GM19025 (cell line): Measurements from ENCODE around the gene COL20A1.
"Not testable (repeated sequence)": the region's sequence is repeated elsewhere in the genome, so short reads cannot be mapped to it uniquely, and the experiment has no call there.

Experiments
- ATAC-seq: cut with Tn5 transposase; IDR thresholded peaks from one replicate; pipeline ENCODE4 v1.9.1; 2021; ENCODE audit warnings: mild to moderate bottlenecking, low read depth, moderate library complexity; ENCODE audit not compliant: unreplicated experiment

Gene COL20A1

GRCh38 chr20:63292904-63293303, at the start of gene COL20A1:
TSS of gene COL20A1 (plus strand) at chr20:63293186. CDS start at chr20:63295108, 1,922 bp downstream.
- ATAC-seq, result no peak

- ATAC-seq, result no peak
These were observed 49.3 kb upstream of the COL20A1 start for GRCh38 chr20:63243604-63244247.

- ATAC-seq, result no peak
These were observed 48.5 kb upstream of the COL20A1 start for GRCh38 chr20:63244468-63244867.

GRCh38 chr20:63246490-63247288, 46.3 kb upstream of the COL20A1 start:
- ATAC-seq, result no peak

DNA sequence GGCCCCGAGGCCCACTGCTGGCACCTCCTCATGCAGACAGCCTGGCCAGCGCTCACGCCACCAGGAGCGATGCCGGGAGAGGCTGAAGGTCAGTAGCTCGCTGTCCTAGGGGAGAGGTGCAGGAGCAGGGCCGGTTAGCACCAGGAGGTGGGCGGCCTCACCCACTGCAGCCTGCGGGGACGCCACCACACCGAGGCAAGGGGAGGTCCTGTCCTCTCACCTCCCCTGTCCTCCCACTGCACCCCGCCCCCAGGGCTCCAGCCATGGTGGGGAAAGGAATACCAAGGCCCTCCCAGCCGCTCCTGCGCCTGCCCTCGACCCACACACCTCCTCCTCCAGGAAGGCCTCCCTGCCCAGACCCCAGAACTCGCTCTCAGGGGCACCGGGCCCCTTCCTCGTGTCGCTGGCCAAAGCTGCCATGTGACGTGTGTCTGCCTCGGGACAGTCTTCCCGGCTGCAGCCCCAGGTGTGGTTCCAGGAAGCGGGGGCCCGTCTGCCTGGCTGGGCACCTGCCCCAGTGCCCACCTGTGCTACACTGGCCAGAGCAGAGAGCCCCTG, 45.2 kb upstream of the COL20A1 start:
- ATAC-seq, result no peak

- ATAC-seq, result no peak
These were observed 44.0 kb upstream of the COL20A1 start for GRCh38 chr20:63248835-63249591.

GRCh38 chr20:63249891-63250290, 43.1 kb upstream of the COL20A1 start:
- no peak for ATAC-seq

GRCh38 chr20:63251350-63251749, 41.6 kb upstream of the COL20A1 start:
- not testable (repeated sequence) for ATAC-seq

DNA sequence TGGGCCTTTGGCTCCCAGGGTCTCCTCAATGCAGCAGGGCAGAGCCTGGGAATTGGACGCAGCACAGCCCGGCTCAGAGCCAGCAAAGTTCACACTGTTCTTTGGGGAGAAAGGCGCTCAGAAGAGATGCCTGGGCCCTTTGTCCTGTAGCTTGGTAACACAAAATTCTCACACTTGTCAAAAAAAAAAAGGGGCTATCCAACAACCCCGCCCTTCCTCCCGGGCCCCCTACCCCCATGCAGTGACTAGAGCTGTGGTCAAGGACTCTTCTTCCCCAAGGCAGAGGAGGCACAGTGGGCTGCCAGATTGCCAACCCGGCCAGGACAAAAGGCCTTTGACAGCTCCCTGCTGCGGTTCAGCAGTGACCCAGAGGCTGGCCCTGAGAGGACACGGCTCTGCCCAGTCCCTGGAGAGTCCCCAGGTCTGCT, 40.7 kb upstream of the COL20A1 start:
- no peak for ATAC-seq

DNA sequence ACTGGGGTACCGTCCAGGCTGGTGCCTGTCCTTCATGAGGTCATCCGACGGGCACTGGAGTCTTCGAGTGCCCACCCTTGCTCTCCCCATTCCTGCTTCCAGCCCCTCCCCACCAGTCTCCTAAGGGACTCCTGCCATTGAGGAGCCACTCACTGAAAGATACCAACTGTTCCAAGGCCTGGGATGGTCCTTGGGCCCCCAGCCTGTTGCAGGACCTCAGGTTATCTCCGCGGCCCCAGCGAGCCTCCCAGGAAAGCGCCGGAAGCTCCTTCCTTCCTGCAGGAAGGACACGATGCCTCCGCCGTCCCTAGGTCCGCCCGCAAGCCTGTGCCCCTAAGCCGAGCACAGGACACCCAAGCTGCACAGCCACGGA, 39.9 kb upstream of the COL20A1 start:
- ATAC-seq, result no peak

DNA sequence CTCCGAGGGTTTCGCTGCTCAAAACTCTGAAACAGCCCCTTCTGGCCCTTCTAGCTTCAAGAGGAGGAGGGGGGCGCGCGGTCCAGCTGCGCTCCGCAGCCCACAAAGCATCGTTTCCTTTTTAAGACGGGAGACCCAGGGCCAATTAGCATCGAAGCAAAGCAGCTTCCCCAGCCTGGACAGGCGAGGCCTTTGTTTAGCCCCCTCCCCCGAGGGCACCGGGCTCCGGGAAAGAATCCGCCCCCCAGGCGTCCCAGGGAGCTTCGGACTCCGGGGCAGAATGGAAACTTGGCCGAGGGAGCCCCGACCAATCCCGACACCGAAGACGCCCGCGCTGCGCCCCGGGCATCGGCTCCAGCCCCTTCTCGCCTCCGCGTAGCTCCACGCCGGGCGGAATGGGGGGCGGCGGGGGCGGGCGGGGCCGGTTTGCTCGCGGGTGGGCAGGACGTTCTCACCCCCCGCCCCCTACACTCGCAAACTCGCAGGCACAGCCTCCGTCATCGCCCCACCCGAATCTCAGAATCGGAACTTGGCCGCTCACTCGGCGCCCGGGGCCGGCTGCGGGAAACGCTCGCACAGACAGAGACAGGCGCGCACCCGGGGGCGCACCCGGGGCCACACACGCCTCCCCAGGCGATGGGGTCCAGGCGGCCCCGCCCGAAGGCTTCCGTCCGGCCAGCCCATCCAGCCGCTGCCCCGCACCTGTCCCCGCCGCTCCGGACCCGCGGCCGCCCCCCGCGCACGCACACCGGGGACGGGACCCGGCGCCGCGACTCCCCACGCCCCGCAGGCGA, 39.4 kb upstream of the COL20A1 start:
- no peak for ATAC-seq

GRCh38 chr20:63254232-63254605, 38.8 kb upstream of the COL20A1 start, which contains the start of gene NKAIN4:
TSS of gene NKAIN4 (minus strand) at chr20:63254463. CDS start at chr20:63254450, 13 bp downstream.
- no peak for ATAC-seq

DNA sequence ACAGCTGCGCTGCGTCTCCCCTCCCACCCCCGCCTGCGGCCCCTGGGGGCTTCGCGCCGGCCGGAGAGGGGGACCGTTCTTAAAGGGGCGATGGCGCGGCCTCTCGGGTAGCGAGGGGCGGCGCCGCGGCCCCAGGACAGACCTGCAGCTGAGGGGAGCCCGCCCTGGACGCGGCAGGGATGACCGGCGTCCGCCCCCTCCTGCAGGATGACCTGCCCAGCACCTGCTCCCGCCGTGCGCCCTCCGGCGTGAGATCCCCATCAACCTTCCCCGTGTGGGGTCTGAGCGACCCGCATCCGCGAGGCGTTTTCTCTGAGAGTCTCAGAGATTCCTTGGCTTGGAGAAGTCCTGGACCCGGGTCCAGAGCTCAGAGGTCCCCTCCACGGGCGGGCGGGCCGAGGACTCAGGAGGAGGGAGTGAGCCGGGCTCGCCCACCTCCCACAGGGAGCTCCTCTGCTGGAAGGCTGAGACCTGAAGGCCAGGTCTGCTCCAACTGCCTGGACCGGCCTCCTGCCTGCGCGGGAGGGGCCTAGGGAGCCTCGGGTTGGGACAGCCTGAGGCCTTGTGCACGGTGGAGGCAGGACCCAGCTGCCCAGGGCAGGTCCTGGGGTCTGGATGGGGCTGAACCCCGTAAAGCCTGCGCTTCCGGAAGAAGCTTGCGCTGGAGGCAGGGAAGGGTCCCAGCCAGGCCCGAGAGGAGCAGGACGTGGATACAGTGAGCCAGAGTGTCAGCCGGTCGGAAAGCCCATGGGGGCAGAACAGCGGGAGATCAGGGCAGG, 38.2 kb upstream of the COL20A1 start:
- ATAC-seq, result no peak

GRCh38 chr20:63255931-63256704, 36.9 kb upstream of the COL20A1 start:
- no peak for ATAC-seq

- no peak for ATAC-seq
These were observed 36.0 kb upstream of the COL20A1 start for GRCh38 chr20:63256954-63257353.

GRCh38 chr20:63257629-63258028, 35.4 kb upstream of the COL20A1 start:
- ATAC-seq, result no peak

- no peak for ATAC-seq
These were observed 34.2 kb upstream of the COL20A1 start for GRCh38 chr20:63258781-63259180.

- ATAC-seq, result no peak
These were observed 33.1 kb upstream of the COL20A1 start for GRCh38 chr20:63259734-63260460.
